Thoracic aorta (tissue), 2 donors: Measurements from ENCODE around the gene SPDYE17. TPM values are rescaled to one million over a fixed set of nuclear protein-coding genes. Genes with fewer than 3 reads are reported as not detected.

Source experiments
- total RNA-seq, 2 donors: library from RNA; depleted of rRNA; stranded (reverse); fragments of >200 nt; gene quantifications; one replicate each; pipeline versions ENCODE4 v1.1.0 to v1.2.3, GENCODE V29; 2016

Gene SPDYE17
- total RNA-seq, 2 donors from 2014 or later = not detected

Other genes with a start within 250 kb of the SPDYE17 start
- gene SPDYE18, start 30.2 kb upstream of the SPDYE17 start, total RNA-seq = not detected
- 10 to 100 TPM; 11.8 to 12.1 TPM for gene CCDC146, start 90.3 kb upstream of the SPDYE17 start, total RNA-seq
- gene FGL2, start 167.5 kb upstream of the SPDYE17 start, total RNA-seq = 100 to 1,000 TPM; 163 to 242 TPM